Neutrophil (primary cell): Measurements from ENCODE around the gene NTF3.

Experiments used
- H3K27ac ChIP-seq: fragments of 200-600 bp; sonication (generic); 2 replicates; pipeline ENCODE4 v1.5.1; 2016; ENCODE audit warnings: mild to moderate bottlenecking, moderate library complexity
- H3K27me3 ChIP-seq: fragments of 200-600 bp; sonication (generic); 2 replicates; pipeline ENCODE4 v1.6.0; 2016; ENCODE audit warnings: mild to moderate bottlenecking
- H3K36me3 ChIP-seq: fragments of 200-600 bp; sonication (generic); 2 replicates; pipeline ENCODE4 v1.5.1; 2017
- H3K4me1 ChIP-seq, 2 experiments: fragments of 200-600 bp in 1 of 2; sonication (generic) in 1 of 2; 1 replicate in 1 of 2; 2 replicates in 1 of 2; pipeline versions ENCODE4 v1.5.1 to v1.6.1; 2013 to 2016; ENCODE audit warnings: low read depth in 1 of 2, low read length in 1 of 2, mild to moderate bottlenecking in 1 of 2, moderate library complexity in 1 of 2; ENCODE audit not compliant: control insufficient read depth in 1 of 2, insufficient read depth in 1 of 2
- H3K4me3 ChIP-seq, 2 experiments: fragments of 200-600 bp in 1 of 2; sonication (generic) in 1 of 2; 1 replicate in 1 of 2; 2 replicates in 1 of 2; pipeline ENCODE4 v1.5.1; 2013 to 2016; ENCODE audit warnings: low read depth in 1 of 2, low read length in 1 of 2, mild to moderate bottlenecking in 1 of 2, moderate library complexity in 1 of 2
- H3K9me3 ChIP-seq: fragments of 200-600 bp; sonication (generic); 2 replicates; pipeline ENCODE4 v1.5.1; 2016
- TF ChIP-seq, protein P1 (sequence below): fragments of 200-600 bp; sonication (generic); IDR thresholded peaks from 2 replicates; pipeline ENCODE4 v1.5.1; 2016; ENCODE audit warnings: antibody characterized with exemption

The NTF3 gene

DNA sequence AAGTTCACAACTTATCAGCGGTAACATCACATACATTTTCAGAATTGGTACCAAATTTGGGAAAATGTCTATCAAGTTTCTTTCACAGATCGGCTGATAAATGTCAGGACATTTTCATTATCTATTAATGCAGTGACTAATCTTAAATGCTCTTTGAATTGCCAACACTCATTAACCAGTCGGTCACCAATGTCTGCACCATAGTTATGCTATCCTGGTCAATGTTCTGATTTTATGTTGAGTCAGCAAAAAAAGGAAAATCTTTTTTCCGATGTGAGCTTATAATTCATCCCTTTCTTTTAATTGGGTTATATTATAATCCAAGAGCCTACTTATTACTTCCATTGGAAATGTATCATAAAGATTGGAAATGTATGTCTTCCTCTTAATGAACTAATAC, 77.2 kb downstream of the NTF3 start:
- TF ChIP-seq, protein P1, sequence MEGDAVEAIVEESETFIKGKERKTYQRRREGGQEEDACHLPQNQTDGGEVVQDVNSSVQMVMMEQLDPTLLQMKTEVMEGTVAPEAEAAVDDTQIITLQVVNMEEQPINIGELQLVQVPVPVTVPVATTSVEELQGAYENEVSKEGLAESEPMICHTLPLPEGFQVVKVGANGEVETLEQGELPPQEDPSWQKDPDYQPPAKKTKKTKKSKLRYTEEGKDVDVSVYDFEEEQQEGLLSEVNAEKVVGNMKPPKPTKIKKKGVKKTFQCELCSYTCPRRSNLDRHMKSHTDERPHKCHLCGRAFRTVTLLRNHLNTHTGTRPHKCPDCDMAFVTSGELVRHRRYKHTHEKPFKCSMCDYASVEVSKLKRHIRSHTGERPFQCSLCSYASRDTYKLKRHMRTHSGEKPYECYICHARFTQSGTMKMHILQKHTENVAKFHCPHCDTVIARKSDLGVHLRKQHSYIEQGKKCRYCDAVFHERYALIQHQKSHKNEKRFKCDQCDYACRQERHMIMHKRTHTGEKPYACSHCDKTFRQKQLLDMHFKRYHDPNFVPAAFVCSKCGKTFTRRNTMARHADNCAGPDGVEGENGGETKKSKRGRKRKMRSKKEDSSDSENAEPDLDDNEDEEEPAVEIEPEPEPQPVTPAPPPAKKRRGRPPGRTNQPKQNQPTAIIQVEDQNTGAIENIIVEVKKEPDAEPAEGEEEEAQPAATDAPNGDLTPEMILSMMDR: no peak
- Histone ChIP-seq H3K36me3 (no peaks in the 10 kb centered on the region), H3K9me3 (no peaks in the 10 kb centered on the region), H3K27ac (no peak overlapping the region), H3K27me3 (peaks cover 7% of the 10 kb centered on the region), H3K4me3 (no peak overlapping the region), H3K4me1 (no peaks in the 10 kb centered on the region)

DNA sequence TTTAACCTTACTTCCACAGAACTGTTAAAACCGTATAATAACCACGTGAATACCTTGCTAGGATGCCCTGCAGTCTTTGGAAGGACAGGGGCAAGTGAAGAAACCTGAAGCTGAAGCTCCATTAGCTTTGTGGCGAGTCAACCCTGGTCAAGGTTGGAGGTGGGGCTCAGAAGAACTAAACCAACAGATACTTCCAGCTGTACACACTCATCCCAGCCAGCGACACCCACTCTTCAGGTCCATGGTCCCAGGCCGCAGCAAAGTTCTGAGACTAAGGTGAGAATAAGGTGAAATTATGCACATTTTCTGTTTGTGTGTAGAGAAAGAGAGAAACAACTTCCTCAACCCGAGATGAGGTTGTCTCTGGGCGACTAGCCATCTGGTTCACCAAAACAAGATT, 77.6 kb downstream of the NTF3 start:
- H3K27ac ChIP-seq: no peak overlapping the region
- no peaks in the 10 kb centered on the region for H3K36me3 ChIP-seq
- no peak overlapping the region for H3K4me3 ChIP-seq
- H3K27me3 ChIP-seq: peaks cover 7% of the 10 kb centered on the region
- no peaks in the 10 kb centered on the region for H3K4me1 ChIP-seq
- H3K9me3 ChIP-seq: no peaks in the 10 kb centered on the region
- TF ChIP-seq, protein P1: no peak

DNA sequence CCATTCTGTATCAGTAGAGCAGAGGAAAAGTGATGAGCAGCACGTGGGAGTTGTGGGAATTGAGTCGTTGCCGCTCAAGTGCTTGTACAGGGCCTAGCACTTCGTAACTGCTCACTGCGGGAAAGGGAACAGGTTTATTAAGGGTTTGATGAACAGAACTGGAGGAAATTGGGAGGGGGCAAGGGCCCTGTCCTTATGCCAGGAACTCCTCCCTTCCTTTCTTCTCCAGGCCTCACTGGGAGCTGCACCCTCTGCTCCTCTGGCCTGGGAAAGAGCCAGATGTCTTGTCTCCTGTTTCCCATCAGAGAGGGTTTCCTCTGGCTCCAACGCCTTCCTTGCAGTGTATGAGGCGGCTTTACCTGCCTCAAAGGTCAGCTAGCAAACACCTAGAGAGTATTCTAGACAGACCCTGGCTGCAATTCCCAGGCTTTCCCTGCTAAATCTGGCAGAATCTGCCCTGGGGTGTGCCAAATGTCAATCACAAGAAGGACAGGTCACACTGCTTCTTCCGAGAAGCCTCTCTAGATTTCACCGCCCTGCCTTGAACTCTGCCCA, 78.4 kb downstream of the NTF3 start:
- Histone ChIP-seq H3K27ac (no peak overlapping the region), H3K4me1 (no peaks in the 10 kb centered on the region), H3K9me3 (no peaks in the 10 kb centered on the region), H3K36me3 (no peaks in the 10 kb centered on the region), H3K27me3 (peaks cover 7% of the 10 kb centered on the region), H3K4me3 (no peak overlapping the region)
- TF ChIP-seq, protein P1: no peak

DNA sequence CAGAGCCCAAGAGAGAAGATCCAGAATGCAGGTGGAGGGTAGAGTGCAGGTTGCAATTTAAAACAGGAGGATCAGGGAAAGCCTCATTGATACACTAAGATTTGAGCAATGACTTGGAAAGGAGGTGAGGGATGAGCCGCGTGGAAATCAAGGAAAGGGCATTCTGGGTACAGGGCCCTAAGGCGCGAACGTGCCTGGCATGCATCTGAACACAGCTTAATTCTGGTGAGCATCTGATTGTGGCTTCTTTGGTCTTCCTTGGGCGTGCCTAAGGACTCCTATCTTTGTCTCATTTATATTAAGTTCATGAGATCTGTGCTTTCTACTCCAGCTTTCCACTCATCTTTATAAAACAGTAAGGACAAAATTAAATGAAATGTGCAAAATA, 79.3 kb downstream of the NTF3 start:
- TF ChIP-seq, protein P1: no peak
- Histone ChIP-seq H3K36me3 (no peaks in the 10 kb centered on the region), H3K27me3 (peaks cover 7% of the 10 kb centered on the region), H3K4me3 (no peak overlapping the region), H3K9me3 (no peaks in the 10 kb centered on the region), H3K27ac (no peak overlapping the region), H3K4me1 (no peaks in the 10 kb centered on the region)

DNA sequence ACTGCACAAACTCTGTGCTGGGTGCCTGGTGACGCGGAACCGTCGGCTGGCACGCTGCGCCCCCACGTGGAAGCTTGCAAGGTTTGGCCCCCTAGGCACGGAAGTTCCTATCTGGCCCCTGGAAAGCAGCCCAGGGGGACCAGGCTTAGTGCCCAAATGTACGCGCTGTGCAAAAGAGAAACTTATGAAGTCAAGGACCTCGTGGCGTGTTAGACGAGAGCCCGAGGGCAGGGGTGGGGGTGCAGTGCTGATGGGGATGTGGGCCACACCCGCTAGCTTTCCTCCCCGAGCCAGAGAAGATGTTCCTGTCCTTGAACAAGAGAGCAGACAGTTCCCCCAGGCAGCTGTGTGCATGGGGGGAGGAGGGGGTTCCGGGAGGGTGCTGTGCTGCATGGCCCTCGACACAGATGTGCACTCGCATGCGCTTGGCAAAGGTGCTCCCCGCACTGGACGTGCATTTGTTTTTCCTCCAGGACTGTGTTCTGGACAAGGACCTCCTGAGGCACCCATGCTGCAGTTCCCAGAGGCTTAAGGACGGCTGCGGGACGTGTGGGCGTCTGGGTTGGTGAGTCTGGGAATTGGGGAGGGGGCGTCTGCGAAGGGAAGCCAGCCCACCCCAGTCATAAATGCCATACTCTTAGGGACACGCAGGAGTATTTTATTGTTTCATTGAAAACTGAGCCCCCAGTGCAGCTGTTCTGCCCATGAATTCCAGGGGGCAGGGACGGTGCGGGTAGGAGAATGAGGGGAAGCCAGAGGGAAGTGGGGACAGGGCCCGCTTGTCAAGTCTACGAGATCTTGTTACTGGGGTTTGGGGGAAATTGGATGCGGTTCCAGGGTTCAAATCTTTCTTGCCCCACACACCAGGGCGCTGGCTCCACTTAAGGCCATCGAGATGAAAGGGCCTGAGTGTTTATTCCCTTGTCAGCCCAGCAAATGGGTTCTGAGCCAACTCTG, 80.0 kb downstream of the NTF3 start:
- H3K4me3 ChIP-seq: no peak overlapping the region
- H3K27ac ChIP-seq: no peak overlapping the region
- H3K27me3 ChIP-seq: peaks cover 7% of the 10 kb centered on the region
- TF ChIP-seq, protein P1: no peak
- H3K36me3 ChIP-seq: no peaks in the 10 kb centered on the region
- no peaks in the 10 kb centered on the region for H3K4me1 ChIP-seq
- no peaks in the 10 kb centered on the region for H3K9me3 ChIP-seq
